Left lung (tissue), 10 donors: ENCODE data around the gene MAN1A1. TPM values are rescaled to one million over a fixed set of nuclear protein-coding genes. Genes with fewer than 3 reads are reported as not detected.

Experiments used
- ATAC-seq: fragments of 200-7000 bp; cut with Tn5 transposase; one replicate; pipeline ENCODE4 v1.9.1; 2020; ENCODE audit warnings: moderate library complexity
- DNase-seq, 4 donors: peaks; one replicate each; pipeline ENCODE4 v3.0.0-alpha.2; 2013 to 2020
- H3K27ac ChIP-seq, 2 donors: fragments of 200-600 bp; sonication (generic) in 1 of 2; one replicate each; pipeline versions ENCODE4 v1.5.0 to v1.8.0; 2020 to 2021
- H3K27me3 ChIP-seq, 2 donors: fragments of 200-600 bp; sonication (generic) in 1 of 2; one replicate each; pipeline versions ENCODE4 v1.5.0 to v1.8.0; 2020 to 2021
- H3K36me3 ChIP-seq, 2 donors: fragments of 200-600 bp; sonication (generic) in 1 of 2; one replicate each; pipeline versions ENCODE4 v1.5.0 to v1.8.0; 2020 to 2021
- H3K4me1 ChIP-seq, 2 donors: fragments of 200-600 bp; one replicate each; pipeline ENCODE4 v1.8.0; 2021
- H3K4me3 ChIP-seq, 2 donors: fragments of 200-600 bp; sonication (generic) in 1 of 2; one replicate each; pipeline versions ENCODE4 v1.5.0 to v1.8.0; 2020 to 2021; ENCODE audit warnings: mild to moderate bottlenecking in 1 of 2
- H3K9me3 ChIP-seq, 2 donors: fragments of 200-600 bp; sonication (generic) in 1 of 2; one replicate each; pipeline versions ENCODE4 v1.5.0 to v1.8.0; 2020 to 2021
- intact Hi-C, 2 donors: fragments of 100-400 bp; cut with DNase I; formaldehyde crosslinking; loops; one replicate each; pipeline versions ENCODE4 v1.11.2 to v1.14.2; 2022
- polyA plus RNA-seq, 6 donors: library from polyadenylated mRNA; unstranded; fragments of 120-200 nt; gene quantifications; one replicate each; pipeline ENCODE4 v1.2.1, GENCODE V29; 2013; ENCODE audit not compliant: insufficient read length in 6 of 6
- total RNA-seq, 2 donors: library from RNA; stranded (reverse); fragmentation: NEBNext Ultra II Directional; extraction: Animal tissue kit (Norgen Biotek cat#: 25700); gene quantifications; one replicate each; pipeline ENCODE4 v1.2.1, GENCODE V29; 2021
- TF ChIP-seq, protein P1 (sequence below), 2 donors: fragments of 200-600 bp; sonication (generic) in 1 of 2; IDR thresholded peaks; one replicate each; pipeline versions ENCODE4 v1.5.0 to v1.8.0; 2021; ENCODE audit warnings: antibody characterized with exemption in 2 of 2
- donor health status: DM: no; HTN: yes; CAD: no.
- donor health status: DM: no; HTN: no; CAD: no.

Gene MAN1A1
- total and polyA plus RNA-seq, 8 donors, result 49.6 to 76.6 (median 58.1) TPM

DNA sequence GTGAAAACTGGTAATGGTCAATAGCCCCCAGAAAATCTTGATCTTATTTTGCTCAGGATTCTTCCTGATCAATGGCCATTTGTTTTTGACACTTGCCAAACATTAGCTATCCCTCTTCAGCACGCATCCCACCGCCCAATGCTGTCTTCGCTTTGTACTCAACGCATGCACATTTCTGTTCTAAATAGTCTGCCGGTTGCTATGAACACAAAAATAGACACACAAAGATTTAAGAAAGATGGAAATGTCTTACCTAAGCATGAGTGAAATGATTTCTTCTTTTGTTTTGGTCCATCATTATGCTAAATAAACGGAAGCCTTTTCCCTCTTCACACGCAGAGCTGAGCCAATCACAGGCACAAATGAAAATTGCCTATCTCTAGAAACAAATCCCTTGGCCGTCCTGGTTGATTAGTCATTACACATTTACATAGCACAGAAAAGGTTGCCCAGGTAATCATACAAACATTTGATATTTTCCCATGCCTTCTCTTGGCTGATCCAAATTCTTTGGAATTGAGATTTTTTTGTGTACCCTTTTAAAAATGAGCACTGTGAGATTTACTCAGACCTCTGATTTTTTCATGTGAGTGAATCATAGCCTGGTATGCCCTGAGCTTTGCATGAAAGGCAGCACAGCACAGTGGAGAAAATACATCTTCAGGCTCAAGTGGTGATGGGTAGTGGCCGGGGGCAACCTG lies 200.6 kb downstream of the MAN1A1 start:
- ATAC-seq (no peak), DNase-seq (no peak)
- TF ChIP-seq, protein P1, sequence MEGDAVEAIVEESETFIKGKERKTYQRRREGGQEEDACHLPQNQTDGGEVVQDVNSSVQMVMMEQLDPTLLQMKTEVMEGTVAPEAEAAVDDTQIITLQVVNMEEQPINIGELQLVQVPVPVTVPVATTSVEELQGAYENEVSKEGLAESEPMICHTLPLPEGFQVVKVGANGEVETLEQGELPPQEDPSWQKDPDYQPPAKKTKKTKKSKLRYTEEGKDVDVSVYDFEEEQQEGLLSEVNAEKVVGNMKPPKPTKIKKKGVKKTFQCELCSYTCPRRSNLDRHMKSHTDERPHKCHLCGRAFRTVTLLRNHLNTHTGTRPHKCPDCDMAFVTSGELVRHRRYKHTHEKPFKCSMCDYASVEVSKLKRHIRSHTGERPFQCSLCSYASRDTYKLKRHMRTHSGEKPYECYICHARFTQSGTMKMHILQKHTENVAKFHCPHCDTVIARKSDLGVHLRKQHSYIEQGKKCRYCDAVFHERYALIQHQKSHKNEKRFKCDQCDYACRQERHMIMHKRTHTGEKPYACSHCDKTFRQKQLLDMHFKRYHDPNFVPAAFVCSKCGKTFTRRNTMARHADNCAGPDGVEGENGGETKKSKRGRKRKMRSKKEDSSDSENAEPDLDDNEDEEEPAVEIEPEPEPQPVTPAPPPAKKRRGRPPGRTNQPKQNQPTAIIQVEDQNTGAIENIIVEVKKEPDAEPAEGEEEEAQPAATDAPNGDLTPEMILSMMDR (IDR thresholded peaks at IDR 0.05), result no peak
- Histone ChIP-seq H3K36me3 (no peaks in the 10 kb centered on the region), H3K9me3 (no peaks in the 10 kb centered on the region), H3K27ac (no peak overlapping the region), H3K27me3 (no peaks in the 10 kb centered on the region), H3K4me1 (peaks cover 5 to 36% of the 10 kb centered on the region in 2 donors), H3K4me3 (no peak overlapping the region)
- intact Hi-C loops, result no loop called here

DNA sequence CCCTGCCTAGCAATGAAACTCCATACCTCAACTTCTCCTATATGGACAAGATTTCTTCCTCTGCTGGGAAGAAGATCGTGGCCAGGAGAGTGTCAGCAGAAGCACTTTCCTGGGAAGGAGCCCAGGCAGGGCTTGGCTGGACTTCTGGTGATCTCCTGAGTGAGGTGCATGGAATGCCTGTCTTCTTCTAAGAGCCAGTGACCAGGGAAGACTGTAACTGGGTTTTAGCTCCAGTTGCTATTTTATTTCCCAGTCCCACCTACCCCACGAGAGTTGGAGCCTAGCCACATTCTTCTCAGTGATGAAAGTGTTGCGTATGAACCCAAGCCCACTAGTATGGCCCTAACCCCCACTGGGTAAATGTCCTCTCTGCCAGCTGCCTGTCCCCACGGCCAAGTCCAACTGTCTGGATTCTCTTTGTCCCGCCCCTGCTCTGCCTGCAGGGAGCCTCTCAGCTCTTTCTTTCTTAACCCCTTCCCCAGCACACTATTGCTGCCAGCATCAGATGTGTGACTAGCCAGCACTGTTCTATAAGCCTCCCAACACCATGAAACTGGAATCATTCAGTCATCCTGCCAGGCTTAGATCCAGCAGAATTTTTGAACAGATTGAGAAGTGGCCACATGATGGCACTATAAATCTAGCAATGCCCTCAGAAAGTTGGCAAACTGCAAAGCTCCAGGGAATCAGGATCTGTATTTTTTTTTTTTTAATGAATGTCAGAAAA lies 201.3 kb downstream of the MAN1A1 start:
- Histone ChIP-seq H3K9me3 (no peaks in the 10 kb centered on the region), H3K4me3 (no peak overlapping the region), H3K4me1 (peaks cover 5 to 36% of the 10 kb centered on the region in 2 donors), H3K36me3 (no peaks in the 10 kb centered on the region), H3K27ac (peak overlapping the region; percentile 36 to 75), H3K27me3 (no peaks in the 10 kb centered on the region)
- intact Hi-C loops, result no loop called here
- ATAC-seq, result peak; percentile 83
- DNase-seq, result peak in 2 of 4 donors; percentile 69 to 82
- TF ChIP-seq, protein P1 (IDR thresholded peaks at IDR 0.05), result peak; percentile 38 to 42

- ATAC-seq, result peak; percentile 86
- Histone ChIP-seq H3K4me3 (no peak overlapping the region), H3K36me3 (no peaks in the 10 kb centered on the region), H3K27me3 (no peaks in the 10 kb centered on the region), H3K4me1 (peaks cover 5 to 36% of the 10 kb centered on the region in 2 donors), H3K9me3 (no peaks in the 10 kb centered on the region), H3K27ac (peak overlapping the region; percentile 36 to 75)
- intact Hi-C loops, result no loop called here
- TF ChIP-seq, protein P1 (IDR thresholded peaks at IDR 0.05), result no peak
- DNase-seq, result peak in 1 of 4 donors; percentile 69
These were observed 202.2 kb downstream of the MAN1A1 start for GRCh38 chr6:119147101-119148053.

GRCh38 chr6:119145111-119145510 lies 204.4 kb downstream of the MAN1A1 start:
- no peaks in the 10 kb centered on the region for H3K36me3 ChIP-seq
- intact Hi-C loops, result no loop called here
- TF ChIP-seq, protein P1 (IDR thresholded peaks at IDR 0.05), result no peak

More at GRCh38 chr6:119145111-119145510, 204.4 kb downstream of the MAN1A1 start:
- H3K27ac ChIP-seq, result no peak overlapping the region
- no peaks in the 10 kb centered on the region for H3K9me3 ChIP-seq
- ATAC-seq (no peak), DNase-seq (no peak)
- H3K4me1 ChIP-seq, result peaks cover 5 to 36% of the 10 kb centered on the region in 2 donors
- no peaks in the 10 kb centered on the region for H3K27me3 ChIP-seq
- no peak overlapping the region for H3K4me3 ChIP-seq
